GM21390 (cell line): Measurements from ENCODE around the gene PTPN22.

Experiments
- ATAC-seq: cut with Tn5 transposase; IDR thresholded peaks from one replicate; pipeline ENCODE4 v1.9.1; 2021; ENCODE audit not compliant: unreplicated experiment

Gene PTPN22

DNA sequence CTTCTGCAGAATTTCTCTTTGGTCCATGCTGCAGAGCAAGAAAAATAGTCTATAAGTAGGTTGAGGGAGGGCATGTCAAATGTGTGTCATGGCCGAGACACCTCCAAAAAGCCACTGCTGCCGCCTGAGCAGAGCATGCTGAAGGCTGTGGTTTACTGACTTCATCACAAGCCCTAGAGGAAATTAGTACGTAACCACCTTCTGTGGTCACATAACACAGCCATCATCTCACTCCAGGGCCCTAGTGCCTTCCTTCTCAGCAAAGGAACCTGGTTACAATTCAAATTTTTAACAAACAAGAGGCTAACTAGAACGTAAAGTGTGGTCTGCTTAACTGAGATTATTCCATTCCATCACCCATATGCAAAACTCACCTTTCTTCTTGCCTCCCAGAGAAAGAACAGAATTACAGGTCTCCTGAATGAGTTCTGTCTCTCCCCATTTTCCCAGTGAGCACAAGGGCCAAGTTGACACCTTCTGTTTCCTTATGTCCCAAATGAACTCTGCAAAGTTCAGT is at the start of gene PTPN22:
TSS of gene PTPN22 (minus strand) at position 116 of the 517 bp plus-strand sequence.
- ATAC-seq: peak; percentile 90

DNA sequence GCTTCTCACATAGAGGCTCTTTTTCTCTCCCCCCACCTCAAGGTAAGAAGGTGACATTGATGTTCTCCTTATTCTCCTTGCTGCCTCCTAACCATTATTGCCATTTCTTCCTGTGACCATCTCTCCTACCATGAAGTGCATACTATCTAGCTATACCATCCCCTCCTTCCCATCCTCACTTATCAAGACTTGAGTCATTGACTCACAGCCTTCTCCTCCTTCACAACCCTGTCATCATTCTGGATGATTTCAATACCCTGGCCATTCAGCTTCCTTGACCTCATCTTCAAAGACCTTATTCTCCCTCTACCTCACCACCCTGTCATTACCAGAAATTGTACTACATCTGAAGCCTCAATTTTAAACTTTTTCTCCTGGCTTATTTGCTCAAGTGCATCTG is 46.7 kb upstream of the PTPN22 start:
- ATAC-seq: no peak

DNA sequence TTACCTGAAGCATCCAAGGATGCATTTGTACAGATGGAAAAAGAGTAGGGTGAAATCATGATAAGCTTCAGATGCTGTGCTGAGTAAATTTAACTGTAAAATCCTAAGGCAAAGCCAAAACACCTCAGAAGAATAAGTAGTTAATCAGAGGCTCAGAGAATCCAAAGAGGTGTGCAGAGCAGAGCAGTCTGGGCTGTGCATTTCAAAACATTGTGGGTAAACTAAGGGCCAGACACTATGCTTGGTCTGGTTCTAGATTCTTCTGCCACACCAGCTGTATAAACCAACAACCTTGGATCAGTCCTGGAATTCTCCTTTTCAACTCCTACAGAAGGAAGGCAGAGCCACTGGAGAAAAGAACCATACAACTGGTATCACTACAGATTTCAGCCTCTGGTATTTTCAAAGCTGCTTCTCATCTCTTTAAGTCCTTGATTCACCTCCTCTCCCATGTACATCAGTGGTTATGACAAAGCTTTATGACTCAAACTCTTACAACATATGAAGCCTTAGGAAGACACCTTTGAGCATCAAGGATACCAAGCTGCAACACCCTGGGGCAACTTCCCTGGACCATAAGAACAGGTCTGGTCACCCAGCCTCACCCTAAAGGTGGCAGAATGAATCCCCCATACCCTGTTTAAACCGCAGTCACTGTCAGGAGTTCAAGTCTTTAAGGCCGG is 46.0 kb upstream of the PTPN22 start:
- ATAC-seq: no peak

DNA sequence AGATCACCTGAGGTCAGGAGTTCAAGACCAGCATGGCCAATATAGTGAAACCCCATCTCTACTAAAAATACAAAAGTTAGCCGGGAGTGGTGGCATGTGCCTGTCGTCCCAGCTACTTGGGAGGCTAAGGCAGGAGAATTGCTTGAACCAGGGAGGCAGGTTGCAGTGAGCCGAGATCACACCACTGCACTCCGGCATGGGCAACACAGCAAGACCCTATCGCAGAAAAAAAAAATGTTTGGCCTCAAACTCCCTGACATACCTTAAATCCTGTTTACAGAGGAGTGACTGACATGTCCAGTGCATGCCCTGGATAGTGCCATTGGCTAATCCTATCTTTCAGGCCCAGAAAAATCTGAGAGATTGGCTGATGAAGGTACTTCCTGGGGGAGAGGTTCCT is 45.5 kb upstream of the PTPN22 start:
- no peak for ATAC-seq

- no peak for ATAC-seq
Measured at GRCh38 chr1:113913887-113914664, 42.6 kb upstream of the PTPN22 start.

- ATAC-seq: no peak
Measured at GRCh38 chr1:113913312-113913668, 41.8 kb upstream of the PTPN22 start.

DNA sequence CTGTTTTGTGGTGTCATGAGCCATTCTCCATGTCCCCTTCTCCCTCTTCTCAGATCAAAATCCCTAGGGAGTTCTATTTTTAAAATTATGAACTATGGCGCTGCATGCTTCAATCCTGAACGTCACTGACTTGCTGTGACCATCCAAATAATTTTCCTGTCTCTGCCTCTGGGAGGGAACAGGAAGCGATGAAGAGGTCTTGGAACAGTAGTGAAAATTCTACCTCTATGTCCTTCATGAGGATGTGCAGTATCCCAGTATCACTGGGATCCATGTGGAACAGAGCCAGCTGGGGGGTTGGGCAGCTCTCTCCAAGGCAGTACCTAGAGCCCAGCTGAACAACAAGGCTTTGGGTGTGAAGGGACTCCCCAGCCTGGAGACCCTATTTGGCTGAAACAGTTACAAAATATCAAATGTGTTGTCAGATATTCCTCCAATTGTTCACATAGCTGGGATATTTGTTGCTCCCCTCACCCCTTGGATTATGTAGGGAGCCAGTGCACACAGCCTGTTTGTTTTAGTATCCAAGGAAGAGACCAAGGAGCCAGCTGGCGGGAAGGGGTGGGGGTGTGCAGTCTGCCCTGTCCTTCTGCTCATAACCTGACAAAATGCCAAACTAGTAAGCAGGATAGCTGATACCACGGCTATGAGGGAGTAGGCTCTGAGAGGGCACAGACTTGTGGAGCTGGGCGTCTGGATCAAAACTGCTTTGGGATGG is 41.2 kb upstream of the PTPN22 start:
- no peak for ATAC-seq

DNA sequence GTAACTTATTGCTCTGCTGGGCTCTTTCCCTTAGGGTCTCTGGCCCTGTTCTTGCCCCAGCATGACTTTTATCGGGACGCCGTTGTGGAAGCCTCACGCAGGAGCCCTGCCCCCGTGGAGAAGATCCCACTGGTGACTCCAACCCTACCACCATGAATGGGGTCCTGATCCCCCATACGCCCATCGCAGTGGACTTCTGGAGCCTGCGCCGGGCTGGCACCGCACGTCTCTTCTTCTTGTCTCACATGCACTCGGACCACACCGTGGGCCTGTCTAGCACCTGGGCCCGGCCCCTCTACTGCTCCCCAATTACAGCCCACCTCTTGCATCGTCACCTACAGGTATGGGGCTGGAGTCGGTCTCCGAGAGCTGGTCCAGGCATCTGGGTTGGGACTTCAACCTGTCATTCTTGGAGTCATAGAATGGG is 33.9 kb upstream of the PTPN22 start:
- no peak for ATAC-seq

DNA sequence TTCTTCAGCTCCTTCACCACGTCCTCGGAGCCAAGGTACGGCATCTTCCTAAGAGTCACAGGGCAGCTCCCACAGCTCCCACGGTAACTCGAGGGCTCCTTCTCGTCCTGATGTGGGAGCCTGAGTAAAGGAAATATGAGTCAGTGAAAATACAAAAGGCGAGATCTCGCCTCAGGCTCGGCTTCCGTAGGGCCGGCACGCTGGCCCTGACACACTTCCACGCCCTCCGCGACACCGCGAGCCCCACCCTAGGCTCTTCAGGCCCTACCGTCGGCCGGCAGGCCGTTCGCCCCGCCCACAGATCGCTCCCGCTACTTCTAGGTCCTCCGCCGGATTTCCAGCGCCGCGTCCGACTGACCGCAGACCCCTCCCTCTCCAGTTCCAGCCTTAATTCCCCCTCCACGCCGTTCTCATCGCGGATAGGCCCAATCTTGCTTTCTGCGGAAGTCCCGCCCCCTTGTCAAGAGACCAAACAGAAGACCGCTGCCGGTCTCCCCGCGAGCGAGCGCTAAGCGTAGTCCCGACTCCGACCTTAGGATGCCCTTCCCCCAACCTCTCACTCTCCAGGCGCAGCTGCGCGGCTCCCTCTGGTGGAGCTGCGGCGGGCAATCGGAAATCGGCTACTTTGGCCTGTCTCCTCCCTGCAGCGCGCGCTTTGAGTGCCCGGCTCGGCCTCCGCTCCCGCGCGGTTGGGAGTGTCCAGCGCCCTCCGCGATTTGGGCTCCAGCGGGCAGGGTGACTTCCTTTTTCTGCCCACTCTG is 33.3 kb upstream of the PTPN22 start, which contains the start of the genes AP4B1 and DCLRE1B:
TSS of gene AP4B1 (minus strand) at position 126 of the 761 bp plus-strand sequence. CDS start at position 44, 82 bp downstream.
TSS of gene DCLRE1B (plus strand) at position 653 of the 761 bp plus-strand sequence. CDS start 261 bp downstream, outside the sequence.
- peak; percentile 90 for ATAC-seq

GRCh38 chr1:113904293-113904673 is 32.8 kb upstream of the PTPN22 start:
- peak; percentile 28 for ATAC-seq

DNA sequence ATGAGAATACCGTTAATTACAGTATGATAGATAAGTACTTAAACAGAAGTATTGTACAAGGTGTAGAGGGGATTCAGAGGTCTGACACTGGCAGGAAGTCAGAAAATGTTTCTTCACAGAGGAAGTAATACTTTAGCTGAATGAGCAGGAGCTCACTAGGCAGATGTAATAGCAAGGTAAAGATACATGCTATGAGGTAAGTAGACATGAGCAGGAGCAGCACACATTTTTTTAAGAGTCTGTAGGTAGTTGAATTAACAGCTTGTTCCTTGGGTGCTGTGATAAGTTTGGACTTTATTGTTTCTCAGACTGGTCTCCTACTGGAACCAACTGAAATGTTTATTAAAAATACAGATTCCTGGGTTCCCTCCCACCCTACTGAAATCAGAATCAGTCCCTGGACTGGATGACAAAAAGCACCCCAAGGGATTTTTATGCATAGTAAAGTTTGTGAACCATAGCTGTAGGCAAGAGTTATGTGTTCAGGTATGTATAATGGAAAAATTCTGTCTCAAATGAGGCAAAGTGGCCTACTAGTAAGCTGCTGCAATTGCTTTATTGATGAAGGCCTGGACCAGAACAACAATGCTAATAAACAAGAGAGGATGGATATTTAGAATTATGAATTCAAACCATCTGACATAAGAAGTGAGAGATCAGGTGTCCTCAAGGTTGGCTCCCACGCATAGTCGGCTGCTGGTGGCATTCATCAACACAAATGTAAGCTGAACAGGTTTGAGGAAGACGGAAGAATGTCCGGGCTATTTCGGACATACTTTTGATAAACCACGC is 32.2 kb upstream of the PTPN22 start:
- no peak for ATAC-seq

DNA sequence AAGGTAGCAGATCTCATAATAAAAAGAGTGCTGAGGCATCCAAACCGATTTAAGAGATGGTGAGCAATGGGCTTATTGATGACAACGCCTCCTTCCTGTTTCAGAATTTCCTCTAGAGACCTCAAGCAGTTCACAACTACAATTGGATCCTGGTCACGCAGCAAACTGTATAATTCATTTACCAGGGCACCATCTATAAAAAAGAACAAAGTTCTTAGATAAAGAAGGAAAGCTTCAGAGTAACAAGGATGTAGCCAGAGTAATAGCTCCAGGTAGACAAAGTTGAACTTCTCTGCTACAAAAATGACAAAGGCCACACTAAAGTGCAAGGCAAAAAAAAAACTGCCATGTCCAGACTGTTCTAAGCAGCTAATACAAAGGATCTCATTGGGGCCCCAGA is 29.7 kb upstream of the PTPN22 start:
- ATAC-seq: no peak

DNA sequence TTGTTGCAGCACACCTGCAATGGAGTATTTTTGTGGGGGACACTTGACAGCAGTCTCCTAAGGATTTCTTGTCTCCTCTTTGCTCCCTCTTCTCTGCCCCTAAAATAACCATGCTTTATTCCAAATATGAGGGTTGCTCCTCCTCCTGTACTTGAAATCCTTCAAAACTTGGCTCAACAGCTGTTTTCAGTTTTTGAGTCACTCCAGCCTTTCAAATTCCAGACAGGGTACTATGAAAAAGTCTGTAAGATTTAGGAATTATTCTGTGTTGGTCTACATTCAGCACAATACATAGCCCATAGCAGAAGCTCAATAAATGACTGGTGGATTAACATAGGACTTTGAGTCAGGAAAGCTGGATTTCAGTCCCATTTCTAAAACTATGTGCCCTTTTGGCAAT is 27.6 kb upstream of the PTPN22 start:
- ATAC-seq: no peak

GRCh38 chr1:113898241-113898814 is 26.8 kb upstream of the PTPN22 start:
- no peak for ATAC-seq

GRCh38 chr1:113895961-113896360 is 24.4 kb upstream of the PTPN22 start:
- ATAC-seq: no peak

GRCh38 chr1:113895098-113895497 is 23.6 kb upstream of the PTPN22 start:
- ATAC-seq: no peak

DNA sequence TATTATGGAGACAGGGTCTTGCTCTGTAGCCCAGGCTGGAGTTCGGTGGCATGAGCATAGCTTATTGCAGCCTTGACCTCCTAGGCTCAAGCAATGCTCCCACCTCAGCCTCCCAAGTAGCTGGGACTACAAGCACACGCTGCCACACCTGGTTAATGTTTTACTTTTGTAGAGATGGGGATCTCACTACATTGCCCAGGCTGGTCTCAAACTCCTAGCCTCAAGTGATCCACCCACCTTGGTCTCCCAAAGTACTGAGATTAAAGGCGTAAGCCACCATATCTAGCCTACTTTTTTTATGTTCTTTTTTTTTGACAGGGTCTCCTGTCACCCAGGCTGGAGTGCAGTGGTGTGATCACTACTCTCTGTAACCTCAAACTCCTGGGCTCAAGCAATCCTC is 21.8 kb upstream of the PTPN22 start:
- no peak for ATAC-seq

GRCh38 chr1:113891631-113892220 is 20.2 kb upstream of the PTPN22 start:
- no peak for ATAC-seq

DNA sequence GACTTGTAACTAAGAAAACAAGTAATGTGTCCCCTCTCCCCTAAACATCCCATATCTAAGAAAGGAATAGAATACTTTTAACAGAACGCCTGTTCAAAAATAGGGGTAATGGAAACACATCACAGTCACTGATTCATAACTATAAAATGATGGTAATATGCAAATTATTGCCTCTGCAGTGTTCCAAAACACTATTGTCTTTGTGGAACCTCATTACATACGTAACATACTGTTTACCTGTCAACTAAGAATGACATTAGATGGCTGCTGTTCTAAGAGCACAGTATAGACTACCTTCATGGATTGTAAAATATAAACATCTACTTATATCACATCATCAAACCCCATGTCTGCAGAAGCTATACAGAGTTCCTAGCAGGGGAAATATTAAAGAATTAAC is 19.3 kb upstream of the PTPN22 start:
- ATAC-seq: no peak
